Stimulated activated CD8-positive, alpha-beta memory T cell treated with anti-CD3 and anti-CD28 coated beads, Interleukin-12 subunit alpha, Interleukin-12 subunit beta, amount 100 ng/mL, for 24 hours (primary cell): ENCODE results near the gene ZNF280A.

Source experiments
- DNase-seq: peaks from one replicate; pipeline ENCODE4 v3.0.0-alpha.2; 2020; ENCODE audit errors: extremely low read depth

ZNF280A gene, protein sequence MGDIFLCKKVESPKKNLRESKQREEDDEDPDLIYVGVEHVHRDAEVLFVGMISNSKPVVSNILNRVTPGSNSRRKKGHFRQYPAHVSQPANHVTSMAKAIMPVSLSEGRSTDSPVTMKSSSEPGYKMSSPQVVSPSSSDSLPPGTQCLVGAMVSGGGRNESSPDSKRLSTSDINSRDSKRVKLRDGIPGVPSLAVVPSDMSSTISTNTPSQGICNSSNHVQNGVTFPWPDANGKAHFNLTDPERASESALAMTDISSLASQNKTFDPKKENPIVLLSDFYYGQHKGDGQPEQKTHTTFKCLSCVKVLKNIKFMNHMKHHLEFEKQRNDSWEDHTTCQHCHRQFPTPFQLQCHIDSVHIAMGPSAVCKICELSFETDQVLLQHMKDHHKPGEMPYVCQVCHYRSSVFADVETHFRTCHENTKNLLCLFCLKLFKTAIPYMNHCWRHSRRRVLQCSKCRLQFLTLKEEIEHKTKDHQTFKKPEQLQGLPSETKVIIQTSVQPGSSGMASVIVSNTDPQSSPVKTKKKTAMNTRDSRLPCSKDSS

DNA sequence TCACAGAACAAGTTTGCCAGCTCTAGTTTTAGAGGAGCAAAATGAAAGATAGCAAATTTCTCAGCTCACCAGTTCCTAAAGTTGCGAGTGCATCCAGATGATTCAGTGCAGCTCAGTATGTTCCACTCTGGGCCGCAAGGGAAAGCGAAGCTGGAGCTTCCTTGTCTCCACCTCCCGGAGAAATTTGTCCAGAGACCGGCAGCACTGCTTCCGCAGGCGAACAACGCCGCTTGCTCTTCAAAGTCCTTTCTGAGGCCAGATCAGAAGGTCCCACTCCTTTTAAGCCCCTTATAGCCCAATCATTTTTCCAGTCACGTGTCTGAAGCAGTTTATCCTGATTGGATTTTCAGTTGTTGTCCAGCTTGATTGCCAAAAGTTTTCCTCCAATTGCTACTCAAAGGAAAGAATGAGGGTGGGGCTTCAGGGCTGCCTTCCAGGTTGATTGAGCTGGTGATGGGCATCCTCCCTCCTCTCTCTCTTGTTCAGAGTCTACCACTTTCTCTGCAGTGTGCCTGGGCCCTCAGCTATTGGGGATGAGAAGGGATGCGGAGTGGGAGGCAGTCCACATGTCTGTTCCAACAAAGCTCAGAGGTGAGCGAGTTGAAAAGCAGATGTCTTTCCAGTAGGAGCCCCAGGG lies at the start of gene ZNF280A:
TSS of gene ZNF280A (minus strand) at position 251 of the 637 bp plus-strand sequence. CDS start 4,640 bp downstream, outside the sequence.
- DNase-seq: no peak

DNA sequence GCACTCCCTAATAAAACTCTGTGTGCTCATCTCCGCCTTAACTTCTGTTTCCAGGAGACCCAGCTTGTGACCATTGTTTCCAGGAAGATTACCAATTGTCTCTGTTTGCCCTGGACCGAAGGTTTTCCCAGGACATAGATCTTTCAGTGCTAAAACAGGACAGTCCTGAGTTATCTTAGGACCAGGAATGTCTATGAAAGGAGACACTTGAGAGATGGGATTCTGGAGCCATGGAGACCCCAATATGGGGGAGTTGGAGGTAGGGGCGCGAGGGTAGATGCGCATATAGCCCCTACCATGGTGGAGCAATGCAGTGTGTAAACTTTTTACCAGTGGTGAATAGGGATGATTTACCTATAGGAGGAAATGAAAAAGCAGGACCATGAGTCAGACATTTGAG lies 49.1 kb upstream of the ZNF280A start:
- DNase-seq: no peak

DNA sequence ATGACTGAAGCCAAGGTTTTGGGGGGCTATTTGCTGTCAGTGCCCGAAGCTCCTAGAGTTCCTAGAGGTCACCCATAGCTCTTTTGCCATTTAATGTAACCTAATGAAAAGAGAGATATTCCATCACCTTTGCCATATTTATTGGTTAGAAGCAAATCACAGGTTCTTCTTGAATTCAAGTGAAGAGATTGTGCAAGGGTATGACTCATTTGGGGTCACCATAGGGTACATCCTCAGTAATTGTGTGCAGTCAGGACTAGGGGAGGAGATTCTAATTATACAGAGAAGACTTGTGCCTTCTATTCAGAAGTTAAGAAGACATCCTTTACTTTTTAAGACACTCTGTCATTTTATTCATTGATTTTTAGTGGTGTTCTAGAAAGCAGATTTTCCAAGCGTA lies 45.9 kb upstream of the ZNF280A start:
- DNase-seq: no peak

DNA sequence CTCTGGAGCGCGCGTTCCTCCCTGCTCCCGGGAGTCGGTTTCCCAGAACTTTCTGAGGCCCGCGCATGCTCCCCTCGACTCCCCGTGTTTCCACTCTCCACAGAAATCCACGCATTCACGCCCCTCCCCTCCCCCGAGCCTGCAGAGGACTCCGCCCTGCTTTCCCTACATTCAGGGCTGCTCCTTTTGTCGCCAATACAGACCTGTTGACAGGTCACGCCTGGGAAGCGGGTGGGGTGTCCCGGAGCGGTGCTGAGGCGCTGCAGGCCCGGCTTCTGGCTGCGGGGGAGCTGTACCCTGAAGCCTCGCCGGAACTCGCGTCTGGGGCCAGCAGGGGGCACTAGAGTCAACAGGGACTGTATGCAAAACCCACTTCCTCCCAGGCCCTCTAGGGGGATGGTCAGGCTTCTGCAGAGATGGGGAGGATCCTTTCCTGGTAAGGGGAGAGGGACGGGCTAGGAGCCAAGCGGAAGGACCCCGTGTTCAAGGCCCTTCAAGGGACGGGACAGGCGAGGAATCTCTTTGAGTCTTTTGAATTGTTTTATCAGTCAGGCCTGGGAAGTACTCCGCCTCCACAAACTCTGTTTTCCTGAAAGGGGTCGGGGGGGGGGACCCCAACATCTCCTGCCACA lies 39.0 kb upstream of the ZNF280A start, which contains the start of gene PRAME:
TSS of gene PRAME (minus strand) at position 294 of the 632 bp plus-strand sequence. CDS start 2,433 bp downstream, outside the sequence.
- peak; percentile 49 for DNase-seq

DNA sequence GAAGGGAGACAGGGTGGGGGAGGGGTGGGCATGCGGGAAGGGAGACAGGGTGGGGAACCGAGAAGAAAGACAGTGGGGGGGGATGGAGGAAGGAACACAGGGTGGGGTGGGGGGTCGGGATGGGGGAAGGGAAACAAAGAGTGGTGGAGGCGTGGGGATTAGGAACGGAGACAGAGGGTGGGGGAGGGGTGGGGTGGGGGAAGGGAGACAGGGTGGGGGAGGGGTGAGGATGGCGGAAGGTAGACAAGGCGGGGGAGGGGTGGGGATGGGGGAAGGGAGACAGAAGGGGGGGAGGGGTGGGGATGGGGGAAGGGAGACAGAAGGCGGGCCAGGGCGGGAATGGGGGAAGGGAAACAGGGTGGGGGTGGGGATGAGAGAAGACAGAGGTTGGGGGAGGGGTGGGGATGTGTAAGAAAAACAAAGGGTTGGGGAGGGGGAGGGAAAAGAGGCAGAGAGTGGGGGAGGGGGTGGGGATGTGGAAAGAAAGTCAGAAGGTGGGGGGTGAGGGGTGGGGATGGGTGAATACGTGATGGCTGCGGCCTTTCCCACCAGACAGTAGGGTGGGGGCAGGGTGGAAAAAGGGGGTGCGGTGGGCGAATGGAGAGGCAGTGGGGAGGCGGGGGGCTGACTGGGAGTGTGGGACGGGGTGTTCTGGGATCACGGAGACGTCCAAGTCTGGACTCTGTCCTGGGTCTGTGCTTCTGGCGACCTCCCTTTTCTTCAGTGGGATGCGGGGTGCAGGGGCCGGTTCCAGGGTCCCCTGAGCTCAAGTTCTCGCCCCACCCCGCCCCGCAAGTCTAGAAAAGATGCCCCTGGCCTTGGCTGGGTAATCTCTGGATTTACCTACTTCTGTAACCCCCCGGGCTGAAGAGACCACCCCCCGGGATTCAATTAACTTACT lies 38.3 kb upstream of the ZNF280A start:
- no peak for DNase-seq

DNA sequence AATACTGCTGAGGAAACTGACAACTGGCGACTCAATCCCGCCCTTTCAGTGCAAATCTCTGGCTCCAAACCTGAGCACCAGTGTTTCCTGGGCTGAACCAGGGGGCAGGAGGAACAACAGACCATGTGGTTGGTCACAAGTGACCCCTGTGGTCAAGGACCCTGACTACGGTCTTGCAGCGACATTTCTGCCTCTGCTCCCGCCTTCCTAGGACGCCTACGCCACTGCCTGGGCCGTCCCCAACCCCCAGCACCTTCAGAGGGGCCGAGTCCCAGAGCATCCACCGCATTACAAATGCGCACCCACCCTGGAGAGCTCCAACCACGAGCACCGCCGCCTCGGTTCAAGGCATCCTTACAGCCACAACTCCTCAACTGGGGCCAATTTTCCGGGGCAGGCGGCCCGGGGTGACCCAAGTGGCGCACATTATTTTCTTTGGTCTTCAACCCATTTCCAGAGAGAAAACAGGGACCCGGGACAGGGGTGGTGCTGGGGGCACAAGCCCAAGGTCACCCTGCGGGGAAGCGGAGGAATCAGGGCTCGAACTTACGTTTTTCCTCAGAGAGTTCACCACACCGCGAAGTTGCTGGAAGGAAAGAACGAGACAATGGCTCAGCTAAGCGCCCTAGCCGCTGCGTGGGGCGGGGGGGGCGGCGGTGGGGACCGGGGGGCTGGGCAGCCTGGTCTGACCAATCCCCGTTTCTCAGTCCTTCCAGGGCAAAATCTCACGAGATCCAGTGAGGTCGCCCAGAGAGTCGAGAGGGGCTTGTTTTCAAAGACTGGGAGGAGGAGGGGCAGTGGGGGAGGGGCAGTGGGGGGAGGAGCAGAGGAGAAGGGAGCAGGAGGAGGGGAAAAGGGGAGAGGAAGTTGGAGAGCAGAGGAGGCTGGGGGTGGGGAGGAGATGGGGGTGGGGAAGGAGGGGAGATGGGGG lies 37.2 kb upstream of the ZNF280A start:
- DNase-seq: no peak

DNA sequence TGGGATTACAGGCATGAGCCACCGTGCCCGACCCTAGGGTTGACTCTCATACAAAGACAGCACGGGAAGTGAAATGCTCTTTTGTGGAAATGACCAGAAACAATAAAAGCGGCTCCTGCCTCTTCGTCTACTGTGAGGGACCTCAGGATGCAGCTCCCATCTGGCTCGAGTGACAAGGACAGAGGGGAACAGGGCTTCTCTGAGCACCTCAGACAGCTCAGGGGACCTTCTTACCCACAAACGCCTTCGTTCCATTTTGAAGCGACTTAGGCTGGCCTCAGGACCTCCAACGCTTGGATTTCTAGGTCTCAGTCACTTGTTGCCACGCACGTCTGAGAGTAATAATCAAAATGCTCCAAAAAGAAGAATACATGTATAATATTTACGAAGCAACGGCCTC lies 36.5 kb upstream of the ZNF280A start:
- DNase-seq: no peak

DNA sequence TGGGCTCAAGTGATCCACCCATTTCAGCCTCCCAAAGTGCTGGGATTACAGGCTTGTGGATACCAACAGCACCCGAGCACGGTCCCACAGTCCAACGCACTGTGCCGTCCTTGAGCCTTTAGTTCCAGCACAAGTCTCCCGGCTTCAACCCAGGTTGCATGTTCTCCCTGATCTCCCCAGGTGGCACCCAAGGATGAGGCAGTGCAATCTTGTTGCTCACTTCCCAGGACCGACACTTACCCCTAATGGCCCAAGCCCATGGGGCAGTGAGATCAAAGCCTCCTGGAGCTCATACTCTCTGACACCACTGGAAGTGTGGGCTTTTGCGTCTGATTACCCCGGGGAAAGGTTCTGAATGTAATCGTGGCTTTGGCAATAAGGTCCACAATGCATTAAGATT lies 35.5 kb upstream of the ZNF280A start:
- DNase-seq: no peak

DNA sequence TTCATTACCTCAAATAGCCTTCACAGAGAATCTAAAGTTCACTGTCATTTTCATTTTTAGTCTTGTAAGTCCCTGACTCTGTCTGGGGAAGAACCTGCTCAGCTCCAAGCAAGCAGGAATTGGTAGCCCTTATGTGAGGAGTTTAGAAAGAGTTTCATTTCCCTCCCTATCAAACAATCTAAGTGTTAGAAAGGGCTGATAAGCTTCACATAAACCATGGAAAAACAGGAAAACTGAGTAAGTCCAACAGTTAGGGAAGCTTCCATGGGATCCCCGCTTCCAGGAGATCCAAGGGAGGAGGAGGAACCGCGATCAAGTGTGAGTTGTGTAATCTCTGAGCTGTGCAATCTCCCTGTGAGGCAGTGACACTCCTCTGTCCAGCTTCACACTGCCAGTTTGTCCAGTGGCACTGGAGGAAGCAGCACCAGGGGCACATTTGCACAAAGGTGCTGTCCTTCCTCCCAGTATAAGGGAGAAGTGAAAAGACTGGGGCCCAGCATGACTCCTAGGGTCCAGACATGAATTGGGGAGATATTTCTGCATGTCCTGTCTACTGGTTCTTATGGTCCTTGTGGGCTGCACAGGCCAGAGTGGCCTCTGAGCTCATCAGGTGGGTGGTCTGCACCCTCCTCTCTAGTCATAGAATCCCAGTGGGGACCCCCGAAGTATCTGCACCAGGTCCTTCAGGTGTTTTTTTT lies 34.7 kb upstream of the ZNF280A start:
- no peak for DNase-seq

DNA sequence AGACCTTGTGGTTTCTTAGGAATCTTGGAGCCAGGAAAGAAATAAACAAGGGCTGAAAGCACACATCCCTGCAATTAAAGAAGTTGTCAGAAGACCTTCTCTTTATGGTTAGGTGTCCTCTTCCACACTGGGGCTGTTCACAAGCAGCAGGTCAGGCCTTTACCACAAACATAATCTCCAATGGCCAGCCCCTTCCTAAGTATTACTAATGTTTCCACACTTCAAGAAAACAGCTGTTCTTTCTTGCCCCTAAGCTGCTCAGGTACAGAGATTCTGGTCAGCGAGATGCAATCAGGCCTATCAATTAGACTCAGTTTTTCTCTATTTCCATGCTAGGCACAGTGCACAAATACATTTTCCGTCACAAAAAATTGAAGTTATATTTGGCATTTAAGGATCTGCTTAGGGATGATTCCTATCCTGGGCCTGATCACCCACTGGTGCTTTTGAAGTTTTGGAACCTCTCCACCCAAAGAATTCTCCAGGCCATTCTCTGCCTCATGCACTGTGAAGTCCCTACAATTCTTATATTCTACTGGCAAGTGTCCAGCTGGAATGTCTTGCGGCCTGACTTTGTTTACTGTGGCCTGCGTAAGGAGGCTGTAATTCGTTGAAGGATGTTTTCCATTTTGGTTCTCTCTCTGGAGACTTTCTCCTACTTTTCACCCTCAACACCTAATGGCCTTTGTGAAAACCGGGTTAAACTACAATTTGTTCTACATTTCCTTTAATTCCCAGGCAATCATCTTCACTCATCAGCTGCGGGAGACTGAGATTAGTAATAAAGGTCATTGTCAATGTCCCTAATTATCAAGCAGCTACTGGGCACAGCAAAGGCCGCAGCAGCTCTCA lies 33.9 kb upstream of the ZNF280A start:
- DNase-seq: no peak

DNA sequence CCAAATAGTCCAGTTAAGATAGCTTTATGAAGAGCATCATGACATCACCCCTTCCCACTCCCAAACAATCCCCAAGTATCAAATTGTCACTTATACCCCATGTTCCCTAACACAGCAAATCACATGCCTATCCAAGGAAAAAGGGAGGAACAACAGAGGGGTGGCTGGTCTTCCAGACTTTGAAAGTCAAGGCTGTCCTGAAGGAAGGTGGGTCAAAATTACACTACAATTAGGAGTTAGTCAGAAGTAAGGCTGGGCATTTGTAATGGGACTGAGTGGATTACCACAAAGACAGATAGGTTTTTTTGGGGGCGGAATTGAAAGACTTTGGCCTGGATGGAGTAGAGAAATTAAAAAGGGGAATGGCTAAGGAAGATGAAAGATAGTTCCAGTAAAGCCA lies 33.1 kb upstream of the ZNF280A start:
- no peak for DNase-seq

DNA sequence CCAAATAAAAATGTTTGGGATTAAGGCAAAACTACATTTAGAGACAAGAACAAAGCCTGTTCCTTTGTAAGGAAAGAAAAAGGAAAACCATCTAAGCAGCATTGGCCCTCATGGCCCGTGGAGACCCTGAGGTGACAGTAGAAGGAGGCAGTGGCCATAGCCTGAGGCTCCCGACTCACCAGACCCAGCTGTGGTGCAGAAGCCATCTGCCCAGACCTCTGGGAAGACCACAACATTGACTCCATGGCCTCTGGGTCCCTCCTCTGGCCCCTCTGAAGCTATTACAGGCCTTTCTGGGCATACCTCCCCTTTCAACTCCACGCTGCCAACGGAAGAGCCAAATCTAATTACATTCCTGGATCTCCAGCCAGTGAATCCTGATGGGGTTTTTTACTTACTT lies 32.6 kb upstream of the ZNF280A start:
- no peak for DNase-seq

DNA sequence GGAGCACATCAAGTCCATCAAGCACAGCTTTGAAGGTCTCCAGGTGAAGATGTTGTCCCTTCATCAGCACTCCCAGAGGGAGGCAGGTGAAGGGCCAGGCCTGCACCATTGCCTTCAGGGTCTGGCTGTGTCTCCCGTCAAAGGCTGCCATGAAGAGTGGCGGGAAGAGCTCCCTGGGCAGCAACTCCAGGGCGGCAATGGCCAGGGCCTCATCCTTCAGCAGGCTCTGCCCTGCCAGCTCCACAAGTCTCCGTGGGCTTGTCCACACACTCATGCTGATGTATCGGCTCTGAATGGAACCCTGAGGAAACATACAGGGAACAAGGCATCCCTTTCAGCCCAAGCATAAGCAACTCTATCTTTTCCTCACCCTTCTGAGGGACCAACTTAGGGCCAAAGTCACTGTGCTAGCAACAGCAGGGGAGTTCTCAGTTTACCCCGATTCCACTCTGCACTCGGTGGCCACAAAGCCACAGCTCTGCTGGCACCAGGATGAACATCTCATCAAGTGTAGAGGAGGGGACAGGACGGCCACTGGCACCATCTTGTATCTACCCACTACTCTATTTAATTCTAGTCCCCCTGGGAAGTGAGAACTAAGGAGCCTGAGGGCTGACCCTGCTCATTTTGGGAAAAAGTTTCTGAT lies 30.8 kb upstream of the ZNF280A start:
- no peak for DNase-seq

DNA sequence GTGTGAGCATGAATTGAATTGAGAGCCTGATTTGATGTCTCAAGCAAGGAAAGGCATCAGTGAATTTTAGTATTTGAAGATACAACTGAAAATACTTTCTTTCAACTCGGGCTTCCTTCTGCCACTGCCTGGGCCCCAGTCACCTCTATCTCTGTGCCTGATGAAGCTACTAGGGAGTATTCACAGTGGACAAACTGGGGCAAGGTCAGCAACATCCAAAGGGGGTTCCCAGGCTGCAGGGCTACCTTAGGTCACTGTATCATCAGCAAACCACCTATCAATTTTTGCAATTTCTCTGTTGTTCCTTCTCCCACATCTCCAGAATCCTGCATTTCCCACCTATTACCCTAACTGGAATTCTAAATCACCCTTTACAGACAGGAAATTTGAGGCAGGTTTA lies 28.8 kb upstream of the ZNF280A start:
- DNase-seq: no peak

DNA sequence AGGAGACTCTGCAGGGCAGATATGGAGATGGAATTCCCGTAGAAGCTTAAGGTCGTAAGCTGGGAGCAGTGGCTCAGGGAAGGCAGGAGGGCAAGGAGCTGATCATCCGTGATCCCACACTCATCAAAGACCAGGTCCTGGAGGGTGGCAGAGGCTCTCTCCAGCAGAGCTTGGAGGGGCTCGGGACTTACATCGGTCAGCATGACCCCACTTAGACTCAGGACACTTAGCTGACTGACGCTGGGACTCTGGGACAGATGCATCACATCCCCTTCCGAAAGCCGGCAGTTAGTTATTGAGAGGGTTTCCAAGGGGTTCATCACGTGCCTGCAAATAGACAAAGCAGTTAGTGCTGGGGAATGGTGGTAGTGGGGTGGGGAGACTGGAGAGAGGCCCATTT lies 28.2 kb upstream of the ZNF280A start:
- no peak for DNase-seq

DNA sequence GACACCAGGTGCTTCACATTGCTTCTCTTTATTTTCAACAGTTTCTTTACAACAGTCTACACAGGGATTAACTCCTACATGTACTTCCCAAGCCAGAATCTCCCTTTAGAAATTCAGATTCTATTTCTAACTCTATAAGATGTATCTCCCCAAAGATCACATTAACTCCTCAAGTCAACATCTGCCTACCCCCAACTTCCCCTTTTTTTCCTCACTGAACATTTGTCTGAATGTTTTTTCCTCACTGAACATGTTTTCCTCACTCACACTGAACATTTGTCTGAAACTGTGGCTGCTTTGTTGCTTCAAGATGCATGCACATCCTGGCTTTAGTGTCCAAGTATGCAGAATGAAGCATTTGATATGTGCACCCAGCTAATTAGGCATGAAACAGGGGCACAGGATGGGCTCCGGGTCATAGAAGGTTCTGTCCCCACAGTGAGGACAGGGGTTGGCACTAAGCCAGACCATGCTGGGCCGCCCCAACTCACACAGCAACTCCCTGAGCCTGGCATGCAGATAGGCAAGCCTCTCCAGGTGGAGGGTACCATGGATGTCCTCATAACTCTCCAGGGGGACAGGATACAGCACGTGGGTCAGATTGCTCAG lies 27.7 kb upstream of the ZNF280A start:
- DNase-seq: no peak

DNA sequence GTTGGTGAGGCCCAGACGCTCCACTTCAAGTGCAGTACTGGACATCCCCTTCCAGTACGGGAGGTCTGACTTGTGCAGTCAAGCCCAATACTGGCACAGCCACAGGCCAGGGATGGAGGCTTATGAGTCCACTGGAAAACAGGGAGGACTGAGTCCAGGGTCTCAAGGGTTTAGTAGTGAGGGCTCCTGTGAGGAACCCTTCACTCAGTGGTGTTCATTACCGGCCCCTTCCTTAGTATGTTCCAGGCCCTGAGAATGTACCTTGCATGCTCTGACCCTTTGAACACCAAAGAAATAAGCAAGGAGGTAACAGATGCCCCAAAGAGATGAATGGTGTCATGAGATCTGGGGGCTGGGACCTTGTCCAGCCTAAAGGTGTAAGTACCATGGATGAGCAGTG lies 27.2 kb upstream of the ZNF280A start:
- DNase-seq: no peak

DNA sequence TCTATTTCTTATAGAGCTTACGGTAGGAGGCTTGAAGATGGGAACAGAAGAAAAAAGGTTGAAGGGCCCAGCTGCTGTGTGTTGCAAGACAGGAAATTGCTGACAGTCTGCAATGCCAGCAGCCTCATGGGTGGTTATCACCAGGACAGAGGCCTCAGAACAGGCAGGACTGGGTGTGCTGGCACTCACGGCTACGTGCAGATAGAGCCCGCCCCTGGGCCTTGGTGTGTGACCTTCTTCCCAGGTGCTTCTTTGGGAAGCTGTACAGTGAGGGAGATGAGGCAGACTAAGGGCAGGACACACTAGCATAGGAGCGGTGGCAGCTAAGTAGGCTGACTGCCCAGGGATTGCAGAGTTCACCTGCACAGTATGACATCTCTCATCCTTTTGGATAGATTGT lies 26.4 kb upstream of the ZNF280A start:
- DNase-seq: no peak
